ENCODE data around the gene VSIG4.

The VSIG4 gene

DNA sequence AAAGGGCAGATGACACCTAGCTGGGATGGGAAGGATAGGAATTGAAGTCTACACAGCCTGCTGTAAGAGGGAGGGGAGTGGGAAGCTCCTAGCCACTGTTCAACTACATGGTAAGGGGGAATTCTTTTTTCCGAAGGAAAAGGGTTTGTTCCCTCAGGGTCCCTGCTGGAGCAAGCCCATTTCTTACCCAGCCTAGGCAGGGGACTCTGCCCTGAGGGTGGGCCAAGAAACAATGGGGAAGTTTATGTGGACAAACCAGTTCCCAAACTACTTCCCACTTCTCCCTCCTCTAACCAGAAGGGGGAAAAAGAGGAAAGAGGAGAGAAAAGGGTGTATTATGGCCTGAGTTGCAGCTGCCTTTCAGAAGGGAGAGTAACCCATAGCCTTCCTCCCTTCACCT is 13.5 kb upstream of the VSIG4 start:
- FAIRE-seq: no peak
- DNase-seq (ENCODE audit: insufficient read length, low spot score): no peak

DNA sequence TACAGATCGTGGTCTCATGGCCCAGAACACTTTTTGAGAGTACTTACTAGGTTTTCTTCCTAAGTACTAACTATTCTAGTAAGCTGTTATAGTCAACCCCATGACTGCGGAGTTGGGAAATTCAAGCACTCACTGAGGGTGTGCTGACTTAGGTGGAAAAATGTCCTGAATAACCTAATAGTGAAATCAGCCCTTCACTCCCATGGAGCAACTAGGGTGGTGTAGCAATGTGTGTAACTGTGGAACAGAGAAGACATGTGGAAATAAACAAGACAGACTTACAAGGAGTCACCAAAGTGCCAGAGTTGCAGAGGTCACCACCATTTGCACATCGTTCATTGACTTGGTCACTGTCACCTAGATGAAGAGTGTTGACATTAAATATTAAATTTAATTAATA is 12.1 kb upstream of the VSIG4 start:
- no peak for DNase-seq (ENCODE audit: insufficient read length, low spot score)
- TF ChIP-seq, protein P1, sequence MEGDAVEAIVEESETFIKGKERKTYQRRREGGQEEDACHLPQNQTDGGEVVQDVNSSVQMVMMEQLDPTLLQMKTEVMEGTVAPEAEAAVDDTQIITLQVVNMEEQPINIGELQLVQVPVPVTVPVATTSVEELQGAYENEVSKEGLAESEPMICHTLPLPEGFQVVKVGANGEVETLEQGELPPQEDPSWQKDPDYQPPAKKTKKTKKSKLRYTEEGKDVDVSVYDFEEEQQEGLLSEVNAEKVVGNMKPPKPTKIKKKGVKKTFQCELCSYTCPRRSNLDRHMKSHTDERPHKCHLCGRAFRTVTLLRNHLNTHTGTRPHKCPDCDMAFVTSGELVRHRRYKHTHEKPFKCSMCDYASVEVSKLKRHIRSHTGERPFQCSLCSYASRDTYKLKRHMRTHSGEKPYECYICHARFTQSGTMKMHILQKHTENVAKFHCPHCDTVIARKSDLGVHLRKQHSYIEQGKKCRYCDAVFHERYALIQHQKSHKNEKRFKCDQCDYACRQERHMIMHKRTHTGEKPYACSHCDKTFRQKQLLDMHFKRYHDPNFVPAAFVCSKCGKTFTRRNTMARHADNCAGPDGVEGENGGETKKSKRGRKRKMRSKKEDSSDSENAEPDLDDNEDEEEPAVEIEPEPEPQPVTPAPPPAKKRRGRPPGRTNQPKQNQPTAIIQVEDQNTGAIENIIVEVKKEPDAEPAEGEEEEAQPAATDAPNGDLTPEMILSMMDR (IDR thresholded peaks at IDR 0.05; ENCODE audit: insufficient read depth, missing control alignments): no peak
- no peak for FAIRE-seq

More for the DNA sequence above, 13.5 kb upstream of the VSIG4 start:
- TF ChIP-seq, protein P1 (IDR thresholded peaks at IDR 0.05; ENCODE audit: insufficient read depth, missing control alignments): no peak

DNA sequence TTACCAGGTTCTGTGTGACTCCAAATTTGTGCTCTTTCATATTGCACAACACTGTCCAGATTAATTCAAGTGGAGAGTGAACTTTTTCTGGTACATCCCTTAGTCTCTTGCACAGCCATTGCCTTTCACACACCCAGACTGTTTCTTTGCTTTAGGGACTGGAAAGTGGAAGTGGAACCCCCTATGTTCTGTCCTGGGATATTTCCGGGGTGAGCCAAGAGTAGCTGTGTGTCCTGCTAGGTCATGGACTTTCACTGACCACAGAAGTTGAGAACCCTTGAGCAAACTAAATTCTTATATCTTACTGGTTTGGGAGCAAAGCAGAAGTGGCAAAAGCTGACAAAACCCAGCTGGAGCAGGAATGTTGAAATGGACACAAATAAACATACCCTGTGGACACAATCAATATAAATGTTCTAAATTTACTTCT is 10.3 kb upstream of the VSIG4 start:
- FAIRE-seq (no peak), DNase-seq (ENCODE audit: insufficient read length, low spot score) (no peak)
- TF ChIP-seq, protein P1 (IDR thresholded peaks at IDR 0.05; ENCODE audit: insufficient read depth, missing control alignments): no peak

DNA sequence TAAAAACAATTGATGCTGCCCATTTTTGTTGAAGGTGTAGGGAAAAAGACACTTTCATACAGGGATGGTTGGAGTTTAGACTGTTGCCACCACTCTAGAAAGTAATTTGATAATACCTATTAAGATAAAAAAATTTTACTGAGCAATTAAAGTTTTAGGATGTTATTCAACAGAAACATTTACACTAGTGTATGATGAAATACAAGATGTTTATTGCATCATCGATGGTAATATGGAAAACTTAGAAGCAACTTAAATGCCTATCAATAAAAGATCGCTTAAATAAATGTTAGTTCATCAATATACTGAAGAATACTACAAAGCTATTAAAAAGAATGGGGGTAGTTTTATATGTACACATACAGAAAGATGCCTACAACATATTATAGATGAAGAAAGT is 9.2 kb upstream of the VSIG4 start:
- DNase-seq (ENCODE audit: insufficient read length, low spot score): no peak
- no peak for FAIRE-seq

DNA sequence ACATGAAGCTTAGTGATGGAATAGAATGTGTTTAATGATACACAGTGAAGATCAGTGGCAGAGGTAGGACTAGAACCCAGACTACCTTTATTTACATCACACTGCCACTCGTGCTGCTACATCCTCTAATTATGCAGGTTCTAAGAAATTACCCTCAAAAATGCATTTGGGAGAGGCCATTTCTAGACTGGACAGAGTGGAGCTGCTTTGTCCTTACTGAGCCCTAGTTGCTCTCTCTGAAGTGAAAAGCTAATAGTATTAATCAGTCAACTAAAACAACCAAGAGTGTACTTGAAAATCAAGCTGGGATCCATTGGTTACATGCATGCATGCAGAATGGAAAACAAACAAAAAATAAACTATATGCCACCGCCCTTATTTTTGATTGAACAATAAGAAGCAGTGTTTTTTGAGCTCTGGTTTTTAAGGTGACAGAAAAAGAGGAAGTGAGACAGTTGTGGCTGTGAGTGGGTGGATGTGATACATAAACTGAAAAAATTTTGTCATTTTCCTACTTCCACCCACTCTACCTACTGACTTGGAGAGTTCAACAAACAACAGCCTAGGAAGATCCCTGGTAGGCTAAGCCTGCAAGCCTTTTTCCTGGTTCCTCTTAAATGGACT is 6.8 kb upstream of the VSIG4 start:
- TF ChIP-seq, protein P1 (IDR thresholded peaks at IDR 0.05; ENCODE audit: insufficient read depth, missing control alignments): no peak
- no peak for FAIRE-seq
- DNase-seq (ENCODE audit: insufficient read length, low spot score): no peak

More for the DNA sequence above, 9.2 kb upstream of the VSIG4 start:
- TF ChIP-seq, protein P1 (IDR thresholded peaks at IDR 0.05; ENCODE audit: insufficient read depth, missing control alignments): no peak

DNA sequence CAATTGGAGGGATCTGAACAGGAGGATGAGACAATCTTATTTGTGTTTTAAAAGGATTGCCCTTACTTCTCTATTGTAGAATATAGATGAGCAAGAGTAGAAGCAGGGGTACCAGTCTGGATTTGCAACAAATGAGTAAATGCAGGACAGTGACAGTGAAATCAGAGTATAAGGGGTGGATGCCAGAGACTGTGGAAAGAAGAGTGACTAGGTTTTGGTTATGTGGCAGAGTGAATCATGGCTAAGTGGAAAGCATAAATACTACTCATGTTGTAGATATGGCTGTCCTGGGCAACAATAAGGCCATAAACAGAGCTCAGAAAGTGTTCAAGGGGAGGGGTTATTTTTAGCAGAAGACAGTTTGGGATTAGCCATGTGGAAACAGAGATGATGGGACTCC is 6.0 kb upstream of the VSIG4 start:
- TF ChIP-seq, protein P1 (IDR thresholded peaks at IDR 0.05; ENCODE audit: insufficient read depth, missing control alignments): no peak
- FAIRE-seq (no peak), DNase-seq (ENCODE audit: insufficient read length, low spot score) (no peak)

DNA sequence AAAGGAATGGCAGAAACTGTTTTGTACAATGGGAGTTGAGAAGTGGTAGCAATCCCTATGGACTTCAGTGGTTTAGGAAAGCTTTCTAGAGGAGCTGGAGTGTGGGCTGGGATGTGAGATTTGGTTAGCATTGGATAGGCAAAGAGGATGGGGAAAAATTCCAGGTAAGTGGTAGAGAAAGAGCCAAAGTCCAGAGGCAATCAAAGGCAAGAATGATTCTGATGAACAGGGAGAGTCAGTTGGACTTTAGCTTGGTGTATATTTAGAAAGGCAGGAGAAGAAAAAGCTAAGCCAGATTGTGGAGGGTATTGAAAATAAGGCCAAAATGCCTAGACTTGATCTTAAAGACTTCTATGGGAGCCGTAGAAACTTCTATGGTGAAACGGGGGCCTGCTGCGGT is 3.7 kb upstream of the VSIG4 start:
- FAIRE-seq (no peak), DNase-seq (ENCODE audit: insufficient read length, low spot score) (no peak)
- TF ChIP-seq, protein P1 (IDR thresholded peaks at IDR 0.05; ENCODE audit: insufficient read depth, missing control alignments): no peak

All from D721Med (cell line).